ENCODE data around the gene WTAP. TPM values are rescaled to one million over a fixed set of nuclear protein-coding genes. Genes with fewer than 3 reads are reported as not detected.

Gene WTAP
- total RNA-seq (100 to 1,000 TPM in 1 of 2 experiments, 10 to 100 TPM in 1; 95.1 to 103 TPM), polyA plus RNA-seq (149 TPM)

DNA sequence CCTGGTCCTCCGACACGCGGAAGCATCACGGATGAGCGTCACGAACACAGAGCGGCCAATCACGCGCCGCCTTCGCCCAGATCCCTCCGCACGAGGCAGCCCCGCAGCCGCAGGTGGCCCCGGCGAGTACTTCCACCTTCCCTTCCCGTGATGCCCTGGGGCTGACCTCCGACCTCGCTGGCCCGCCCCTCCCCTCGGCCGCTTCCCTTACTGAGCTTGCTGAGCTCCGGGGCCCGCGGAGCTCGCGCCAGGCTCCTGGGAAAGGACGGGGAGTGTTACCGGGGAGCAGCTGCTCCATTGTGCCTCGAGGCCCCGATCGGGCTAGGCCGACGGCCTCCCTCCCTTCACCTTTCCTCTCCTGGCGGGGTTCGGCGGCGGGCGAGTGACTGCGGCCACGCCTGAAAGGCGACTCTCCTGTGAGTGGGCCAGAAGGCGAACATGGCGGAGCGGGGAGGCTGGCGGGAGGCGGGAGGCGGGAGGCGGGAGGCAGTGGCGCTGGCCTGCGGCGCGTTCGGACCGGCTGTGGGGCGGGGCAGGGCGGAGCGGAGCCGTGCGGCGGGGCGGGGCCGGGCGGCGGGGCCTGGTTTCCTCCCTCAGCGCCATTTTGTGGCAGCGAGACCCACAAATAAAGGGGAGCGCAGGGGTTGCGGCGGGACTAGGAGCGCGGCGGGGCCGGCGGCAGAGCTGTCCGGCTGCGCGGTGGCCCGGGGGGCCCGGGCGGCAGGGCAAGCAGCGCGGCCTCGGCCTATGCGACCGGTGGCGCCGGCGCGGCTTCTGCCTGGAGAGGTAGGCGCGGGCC, at the start of gene WTAP:
Gene WTAP, plus strand, starts transcription at position 589 of the 799 bp plus-strand sequence. CDS start 8,760 bp downstream, outside the sequence.
- H3K9me3 Mint-ChIP-seq: peaks cover 0 to 3% (median 0%) of the 10 kb centered on the region in 5 donors
- H3K27me3 Mint-ChIP-seq: peaks cover 0 to 6% of the 10 kb centered on the region in 2 donors
- Histone ChIP-seq H3K9me3 (ENCODE audit: low read length) (no peaks in the 10 kb centered on the region), H3K4me1 (ENCODE audit: insufficient read depth, low read length) (peaks cover 35% of the 10 kb centered on the region), H3K36me3 (ENCODE audit: insufficient read depth, low read length) (no peaks in the 10 kb centered on the region), H3K27me3 (ENCODE audit: insufficient read depth, low read length, poor library complexity, severe bottlenecking) (no peaks in the 10 kb centered on the region), H3K4me3 (ENCODE audit: low read length) (peak within 1 kb of the TSS; percentile 92), H3K27ac (ENCODE audit: low read depth, low read length) (peak within 1 kb of the TSS; percentile 98)
- ChIA-PET POLR2A (interaction anchor here (0.6 to 6.5 kb wide), 12 partner anchors 12 to 692 kb away, joined by 3 to 84 read pairs (median 3); partner anchors contain the start of genes ACAT2, MRPL18, SOD2 and TCP1), CTCF (interaction anchor here (0.7 to 1.9 kb wide), 7 partner anchors 10 to 66 kb away, joined by 3 to 12 read pairs (median 4); partner anchors contain the start of genes MRPL18, SOD2 and TCP1)
- peak within 1 kb of the TSS; percentile 91 to 99 (median 94) for H3K4me3 Mint-ChIP-seq
- H3K36me3 Mint-ChIP-seq: peaks cover 6 to 37% (median 9%) of the 10 kb centered on the region in 3 donors
- peak; percentile 95 to 98 (median 96) for DNase-seq
- peaks cover 54 to 75% (median 63%) of the 10 kb centered on the region in 3 donors for H3K4me1 Mint-ChIP-seq
- H3K27ac Mint-ChIP-seq: peak within 1 kb of the TSS; percentile 97 to 100 (median 99)

DNA sequence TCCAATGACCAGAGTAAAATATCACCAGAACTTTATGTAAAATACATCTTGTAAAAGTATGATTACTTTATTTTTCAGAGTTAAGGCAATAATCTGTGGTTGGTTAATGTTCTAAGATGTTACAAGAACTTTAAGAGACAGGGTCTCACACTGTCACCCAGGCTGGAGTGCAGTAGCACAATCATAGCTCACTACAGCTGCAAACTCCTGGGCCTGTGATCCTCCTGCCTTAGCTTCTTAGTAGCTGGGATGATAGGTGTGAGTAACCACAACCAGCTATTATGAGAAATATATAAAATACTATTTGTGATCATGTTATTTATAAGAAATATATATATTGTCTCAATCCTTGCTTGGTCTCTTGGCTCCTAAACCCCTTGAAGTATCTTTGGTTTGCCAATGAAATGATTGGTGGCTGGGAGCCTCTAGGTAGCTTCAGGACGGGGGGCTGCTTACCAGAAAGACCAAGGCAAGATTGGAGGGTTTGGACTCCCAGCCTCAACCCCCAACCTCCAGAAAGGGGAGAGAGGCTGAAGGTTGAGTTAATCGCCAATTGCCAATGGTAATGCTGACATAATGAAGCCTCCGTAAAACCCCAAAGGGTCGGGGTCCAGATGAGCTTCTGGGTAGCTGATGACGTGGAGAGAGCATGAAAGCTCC, 49.7 kb upstream of the WTAP start:
- no peak overlapping the region for H3K27ac Mint-ChIP-seq

DNA sequence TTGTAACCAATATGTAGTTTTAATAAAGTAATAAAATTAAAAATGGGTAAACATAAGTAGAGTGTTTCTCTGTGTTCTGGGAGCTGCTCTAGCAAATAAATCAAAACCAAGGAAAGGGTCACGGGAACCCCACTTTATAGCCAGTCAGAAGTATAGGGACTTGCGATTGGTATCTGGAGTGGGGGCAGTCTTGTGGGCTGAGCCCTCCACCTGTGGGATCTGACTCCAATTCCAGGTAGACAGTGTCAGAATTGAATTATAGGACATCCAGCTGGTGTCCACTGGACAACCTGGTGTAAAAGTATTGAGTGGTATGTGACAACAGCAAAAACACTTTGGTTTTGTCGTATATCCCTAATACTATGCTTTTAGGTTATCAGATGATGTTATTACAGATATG, 48.7 kb upstream of the WTAP start:
- H3K27me3 ChIP-seq (ENCODE audit: insufficient read depth, low read length, poor library complexity, severe bottlenecking): no peaks in the 10 kb centered on the region
- no peak for DNase-seq
- Mint-ChIP-seq H3K27me3 (no peaks in the 10 kb centered on the region), H3K4me3 (no peak overlapping the region), H3K9me3 (no peaks in the 10 kb centered on the region), H3K36me3 (peaks cover 4 to 65% (median 8%) of the 10 kb centered on the region in 3 donors), H3K27ac (peak overlapping the region in 2 of 8 donors; percentile 24 to 26), H3K4me1 (peaks cover 2 to 23% (median 10%) of the 10 kb centered on the region in 3 donors)
- no peak overlapping the region for H3K27ac ChIP-seq (ENCODE audit: low read depth, low read length)
- no peaks in the 10 kb centered on the region for H3K9me3 ChIP-seq (ENCODE audit: low read length)
- CTCF ChIA-PET: interaction anchor here (1.7 kb wide), 1 partner anchor 13 kb away, joined by 4 read pairs; no protein-coding TSS in a partner anchor
- H3K4me3 ChIP-seq (ENCODE audit: low read length): no peak overlapping the region
- peaks cover 6% of the 10 kb centered on the region for H3K36me3 ChIP-seq (ENCODE audit: insufficient read depth, low read length)
- POLR2A ChIA-PET: no interaction called here
- H3K4me1 ChIP-seq (ENCODE audit: insufficient read depth, low read length): no peaks in the 10 kb centered on the region

More for the DNA sequence above, 49.7 kb upstream of the WTAP start:
- Mint-ChIP-seq H3K4me1 (peaks cover 2 to 23% (median 10%) of the 10 kb centered on the region in 3 donors), H3K9me3 (no peaks in the 10 kb centered on the region), H3K36me3 (peaks cover 6 to 59% (median 14%) of the 10 kb centered on the region in 3 donors), H3K27me3 (no peaks in the 10 kb centered on the region), H3K4me3 (no peak overlapping the region)
- Histone ChIP-seq H3K4me3 (ENCODE audit: low read length) (no peak overlapping the region), H3K27ac (ENCODE audit: low read depth, low read length) (no peak overlapping the region), H3K4me1 (ENCODE audit: insufficient read depth, low read length) (no peaks in the 10 kb centered on the region), H3K9me3 (ENCODE audit: low read length) (no peaks in the 10 kb centered on the region), H3K27me3 (ENCODE audit: insufficient read depth, low read length, poor library complexity, severe bottlenecking) (no peaks in the 10 kb centered on the region), H3K36me3 (ENCODE audit: insufficient read depth, low read length) (peaks cover 5% of the 10 kb centered on the region)
- POLR2A ChIA-PET: no interaction called here
- CTCF ChIA-PET: interaction anchor here (1.7 kb wide), 1 partner anchor 14 kb away, joined by 4 read pairs; no protein-coding TSS in a partner anchor
- no peak for DNase-seq

DNA sequence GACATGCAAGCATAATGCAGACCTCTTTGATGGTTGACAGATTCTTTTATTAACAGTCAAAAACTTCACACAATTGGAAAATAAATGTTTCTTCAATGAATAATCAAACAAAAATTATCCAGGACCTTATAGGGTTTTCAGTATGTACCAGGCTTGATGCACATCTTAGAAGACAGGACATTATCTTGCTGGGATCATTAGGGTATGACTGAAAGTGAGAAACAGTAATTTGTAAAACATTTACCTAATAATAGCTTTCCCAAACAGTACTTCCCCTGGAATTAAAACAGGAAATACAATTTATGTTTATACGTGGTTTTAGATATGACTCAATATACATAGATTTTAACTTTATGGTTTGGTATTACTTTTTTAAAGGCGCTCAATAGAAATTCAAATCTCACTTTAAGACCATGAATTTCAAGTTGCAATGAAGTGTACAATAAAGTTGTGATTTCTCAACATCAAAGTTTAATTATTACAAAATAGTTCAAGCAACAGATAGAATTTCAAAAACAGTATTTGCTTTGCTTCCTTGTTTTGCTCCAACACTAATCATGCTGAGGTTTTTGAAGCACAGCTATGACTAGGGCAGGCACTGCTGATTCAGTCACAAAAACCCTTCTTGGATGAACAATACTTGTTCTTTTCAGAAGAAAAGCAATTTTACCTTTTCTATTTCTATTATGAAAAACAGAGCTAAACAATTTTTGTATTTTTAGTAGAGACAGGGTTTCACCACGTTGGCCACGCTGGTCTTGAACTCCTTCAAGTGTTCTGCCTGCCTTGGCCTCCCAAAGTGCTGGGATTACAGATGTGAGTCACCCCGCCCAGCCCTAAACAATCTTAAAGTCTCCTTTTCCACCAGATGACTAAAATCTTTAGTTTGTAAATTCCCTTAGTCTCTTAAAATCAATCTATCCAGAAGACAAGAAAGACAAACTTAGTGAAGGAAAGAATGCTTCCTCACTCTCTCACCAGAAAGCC, 47.9 kb upstream of the WTAP start:
- H3K9me3 Mint-ChIP-seq: no peaks in the 10 kb centered on the region
- H3K27me3 ChIP-seq (ENCODE audit: insufficient read depth, low read length, poor library complexity, severe bottlenecking): no peaks in the 10 kb centered on the region
- POLR2A ChIA-PET: no interaction called here
- CTCF ChIA-PET: no interaction called here
- peaks cover 10% of the 10 kb centered on the region for H3K36me3 ChIP-seq (ENCODE audit: insufficient read depth, low read length)
- no peaks in the 10 kb centered on the region for H3K9me3 ChIP-seq (ENCODE audit: low read length)
- H3K4me3 Mint-ChIP-seq: no peak overlapping the region
- peaks cover 4 to 70% (median 11%) of the 10 kb centered on the region in 3 donors for H3K36me3 Mint-ChIP-seq
- no peaks in the 10 kb centered on the region for H3K27me3 Mint-ChIP-seq
- H3K27ac ChIP-seq (ENCODE audit: low read depth, low read length): no peak overlapping the region
- no peaks in the 10 kb centered on the region for H3K4me1 ChIP-seq (ENCODE audit: insufficient read depth, low read length)
- no peak for DNase-seq
- H3K4me1 Mint-ChIP-seq: peaks cover 2 to 23% (median 10%) of the 10 kb centered on the region in 3 donors
- peak overlapping the region in 5 of 8 donors; percentile 24 to 87 (median 59) for H3K27ac Mint-ChIP-seq
- H3K4me3 ChIP-seq (ENCODE audit: low read length): no peak overlapping the region

DNA sequence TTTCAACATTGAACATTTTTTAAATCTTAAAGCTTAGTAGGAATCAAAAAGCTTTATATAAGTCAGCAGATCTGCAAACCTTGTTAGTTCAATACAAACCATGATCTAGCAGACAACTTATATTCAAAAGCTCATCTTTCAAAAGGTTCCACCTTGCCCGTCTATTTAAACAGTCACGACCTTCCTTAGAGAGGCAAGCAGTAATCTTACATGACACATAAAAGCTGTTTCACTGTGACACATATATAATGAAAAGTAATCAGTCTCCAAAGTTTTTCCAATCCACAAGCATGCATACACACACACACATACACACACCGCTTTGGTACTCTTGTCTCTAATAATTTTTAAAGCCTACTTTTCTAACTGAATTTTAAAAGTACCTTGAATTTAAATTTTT, 47.2 kb upstream of the WTAP start:
- H3K4me3 ChIP-seq (ENCODE audit: low read length): no peak overlapping the region
- Mint-ChIP-seq H3K27ac (peak overlapping the region in 3 of 8 donors; percentile 59 to 87 (median 72)), H3K4me1 (peaks cover 2 to 23% (median 15%) of the 10 kb centered on the region in 3 donors), H3K36me3 (peaks cover 4 to 74% (median 15%) of the 10 kb centered on the region in 3 donors), H3K9me3 (no peaks in the 10 kb centered on the region), H3K27me3 (no peaks in the 10 kb centered on the region), H3K4me3 (no peak overlapping the region)
- ChIA-PET POLR2A (no interaction called here), CTCF (interaction anchor here (0.6 kb wide), 1 partner anchor 46 kb away, joined by 3 read pairs; no protein-coding TSS in a partner anchor)
- no peak for DNase-seq
- H3K36me3 ChIP-seq (ENCODE audit: insufficient read depth, low read length): peaks cover 14% of the 10 kb centered on the region
- no peaks in the 10 kb centered on the region for H3K27me3 ChIP-seq (ENCODE audit: insufficient read depth, low read length, poor library complexity, severe bottlenecking)
- H3K27ac ChIP-seq (ENCODE audit: low read depth, low read length): no peak overlapping the region
- H3K9me3 ChIP-seq (ENCODE audit: low read length): no peaks in the 10 kb centered on the region
- H3K4me1 ChIP-seq (ENCODE audit: insufficient read depth, low read length): no peaks in the 10 kb centered on the region

DNA sequence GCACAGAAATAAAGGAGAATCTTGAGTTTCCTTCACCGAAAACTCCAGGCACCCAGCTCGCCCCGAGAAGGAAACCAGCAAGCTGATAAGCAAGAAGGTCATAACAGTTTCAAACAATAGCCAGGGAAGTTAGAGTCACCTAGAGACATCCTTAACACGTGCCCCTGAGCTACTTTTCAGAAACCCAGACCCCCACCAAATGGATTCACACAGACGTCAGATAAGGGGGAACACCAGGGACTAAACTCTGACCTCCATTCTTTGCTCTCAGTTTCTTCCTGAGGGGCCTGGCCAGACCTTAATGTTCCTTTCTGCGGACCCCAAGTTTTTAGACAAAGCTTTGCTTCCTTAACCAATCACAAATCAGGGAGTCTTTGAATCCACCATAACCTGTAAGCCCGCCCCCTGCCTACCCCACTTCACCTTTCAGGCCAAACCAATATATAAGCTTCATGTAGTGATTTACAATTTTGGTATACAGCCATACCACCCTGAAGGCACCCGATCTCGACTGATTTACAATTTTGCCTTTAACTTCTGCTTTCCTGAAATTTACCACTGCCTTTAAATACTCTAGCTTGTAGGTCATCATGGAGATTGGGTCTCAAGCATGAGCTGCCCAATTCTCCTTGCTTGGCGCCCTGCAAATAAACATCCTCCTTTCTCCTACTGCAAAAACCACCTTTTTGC, 46.0 kb upstream of the WTAP start:
- Mint-ChIP-seq H3K9me3 (no peaks in the 10 kb centered on the region), H3K36me3 (peaks cover 0 to 79% (median 19%) of the 10 kb centered on the region in 3 donors), H3K4me1 (peaks cover 4 to 29% (median 20%) of the 10 kb centered on the region in 3 donors), H3K27ac (peak overlapping the region in 4 of 8 donors; percentile 5 to 51 (median 17)), H3K4me3 (no peak overlapping the region), H3K27me3 (no peaks in the 10 kb centered on the region)
- H3K4me3 ChIP-seq (ENCODE audit: low read length): no peak overlapping the region
- POLR2A ChIA-PET: no interaction called here
- no peak for DNase-seq
- peaks cover 14% of the 10 kb centered on the region for H3K36me3 ChIP-seq (ENCODE audit: insufficient read depth, low read length)
- H3K4me1 ChIP-seq (ENCODE audit: insufficient read depth, low read length): no peaks in the 10 kb centered on the region
- H3K27me3 ChIP-seq (ENCODE audit: insufficient read depth, low read length, poor library complexity, severe bottlenecking): no peaks in the 10 kb centered on the region
- CTCF ChIA-PET: interaction anchor here (2.9 kb wide), 1 partner anchor 10 kb away, joined by 7 read pairs; no protein-coding TSS in a partner anchor
- H3K27ac ChIP-seq (ENCODE audit: low read depth, low read length): no peak overlapping the region
- H3K9me3 ChIP-seq (ENCODE audit: low read length): no peaks in the 10 kb centered on the region

DNA sequence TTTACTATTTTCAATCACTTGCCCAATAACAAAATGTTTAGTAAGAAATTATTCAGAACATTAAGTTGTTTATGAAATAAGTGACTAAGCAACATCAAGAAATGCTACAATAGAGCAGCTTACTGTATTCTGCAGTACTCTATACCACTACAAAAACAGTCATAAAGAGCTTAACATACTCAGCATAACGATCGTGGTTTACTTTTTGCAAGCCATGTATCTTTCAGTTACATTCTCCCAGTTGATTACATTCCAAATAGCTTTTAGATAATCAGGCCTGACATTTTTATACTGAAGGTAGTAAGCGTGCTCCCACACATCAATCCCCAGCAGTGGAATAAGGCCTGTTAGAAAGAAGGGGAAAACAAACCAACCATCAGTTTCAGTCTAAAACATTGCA, 45.0 kb upstream of the WTAP start:
- CTCF ChIA-PET: interaction anchor here (2.9 kb wide), 1 partner anchor 9 kb away, joined by 7 read pairs; no protein-coding TSS in a partner anchor
- H3K4me1 Mint-ChIP-seq: peaks cover 10 to 36% (median 28%) of the 10 kb centered on the region in 3 donors
- DNase-seq: no peak
- H3K27ac Mint-ChIP-seq: peak overlapping the region in 1 of 8 donors; percentile 45
- peaks cover 0 to 78% (median 19%) of the 10 kb centered on the region in 3 donors for H3K36me3 Mint-ChIP-seq
- POLR2A ChIA-PET: no interaction called here
- H3K27me3 Mint-ChIP-seq: no peaks in the 10 kb centered on the region
- Histone ChIP-seq H3K4me3 (ENCODE audit: low read length) (no peak overlapping the region), H3K4me1 (ENCODE audit: insufficient read depth, low read length) (peaks cover 6% of the 10 kb centered on the region), H3K27ac (ENCODE audit: low read depth, low read length) (no peak overlapping the region), H3K27me3 (ENCODE audit: insufficient read depth, low read length, poor library complexity, severe bottlenecking) (no peaks in the 10 kb centered on the region), H3K9me3 (ENCODE audit: low read length) (no peaks in the 10 kb centered on the region), H3K36me3 (ENCODE audit: insufficient read depth, low read length) (peaks cover 21% of the 10 kb centered on the region)
- H3K4me3 Mint-ChIP-seq: no peak overlapping the region
- no peaks in the 10 kb centered on the region for H3K9me3 Mint-ChIP-seq

Data from CD8-positive, alpha-beta memory T cell (primary cell).